Thymus (tissue), 11 donors: Measurements from ENCODE around the gene CRTAP. TPM values are rescaled to one million over a fixed set of nuclear protein-coding genes. Genes with fewer than 3 reads are reported as not detected.

Experiments used
- DNase-seq, 9 donors: peaks; one replicate each; pipeline ENCODE4 v3.0.0-alpha.2; 2013; ENCODE audit warnings: low spot score in 9 of 9, low read depth in 6 of 9, missing footprints in 1 of 9
- H3K27ac ChIP-seq, 2 donors: one replicate each; pipeline ENCODE4 v1.5.1; 2013; ENCODE audit warnings: control low read depth in 1 of 2, low read depth in 1 of 2, low read length in 1 of 2, mild to moderate bottlenecking in 1 of 2, moderate library complexity in 1 of 2
- H3K27me3 ChIP-seq, 2 donors: one replicate each; pipeline ENCODE4 v1.5.1; 2013; ENCODE audit warnings: low read length in 1 of 2; ENCODE audit not compliant: control insufficient read depth in 2 of 2, insufficient read depth in 1 of 2
- H3K36me3 ChIP-seq, 2 donors: one replicate each; pipeline ENCODE4 v1.5.1; 2013; ENCODE audit warnings: low read length in 1 of 2, mild to moderate bottlenecking in 1 of 2, moderate library complexity in 1 of 2; ENCODE audit not compliant: control insufficient read depth in 2 of 2, insufficient read depth in 2 of 2
- H3K4me1 ChIP-seq, 2 donors: one replicate each; pipeline ENCODE4 v1.5.1; 2013; ENCODE audit warnings: low read length in 2 of 2; ENCODE audit not compliant: control insufficient read depth in 2 of 2, insufficient read depth in 2 of 2
- H3K4me3 ChIP-seq, 2 donors: one replicate each; pipeline ENCODE4 v1.5.1; 2013; ENCODE audit warnings: low read length in 2 of 2, control low read depth in 1 of 2, mild to moderate bottlenecking in 1 of 2
- H3K9me3 ChIP-seq, 2 donors: one replicate each; pipeline ENCODE4 v1.5.1; 2013; ENCODE audit warnings: low read length in 1 of 2, mild to moderate bottlenecking in 1 of 2; ENCODE audit not compliant: control insufficient read depth in 2 of 2, insufficient read depth in 1 of 2
- WGBS: extraction: QIAGEN DNeasy Blood & Tissue Kit; methylation state at CpG from one replicate; pipeline ENCODE4 v1.1.7; 2013; 5-methylcytosine and 5-hydroxymethylcytosine counted together
- polyA plus RNA-seq: library from polyadenylated mRNA; stranded (reverse); fragments of 200-250 nt; gene quantifications from one replicate; pipeline ENCODE4 v1.2.3, GENCODE V29; 2013
- total RNA-seq: library from RNA; stranded (reverse); fragments of 120-200 nt; gene quantifications from one replicate; pipeline ENCODE4 v1.2.4, GENCODE V29; 2013
- donor health status: healthy.

The CRTAP gene
- total and polyA plus RNA-seq, 2 donors, result 21.6 to 38.6 TPM

DNA sequence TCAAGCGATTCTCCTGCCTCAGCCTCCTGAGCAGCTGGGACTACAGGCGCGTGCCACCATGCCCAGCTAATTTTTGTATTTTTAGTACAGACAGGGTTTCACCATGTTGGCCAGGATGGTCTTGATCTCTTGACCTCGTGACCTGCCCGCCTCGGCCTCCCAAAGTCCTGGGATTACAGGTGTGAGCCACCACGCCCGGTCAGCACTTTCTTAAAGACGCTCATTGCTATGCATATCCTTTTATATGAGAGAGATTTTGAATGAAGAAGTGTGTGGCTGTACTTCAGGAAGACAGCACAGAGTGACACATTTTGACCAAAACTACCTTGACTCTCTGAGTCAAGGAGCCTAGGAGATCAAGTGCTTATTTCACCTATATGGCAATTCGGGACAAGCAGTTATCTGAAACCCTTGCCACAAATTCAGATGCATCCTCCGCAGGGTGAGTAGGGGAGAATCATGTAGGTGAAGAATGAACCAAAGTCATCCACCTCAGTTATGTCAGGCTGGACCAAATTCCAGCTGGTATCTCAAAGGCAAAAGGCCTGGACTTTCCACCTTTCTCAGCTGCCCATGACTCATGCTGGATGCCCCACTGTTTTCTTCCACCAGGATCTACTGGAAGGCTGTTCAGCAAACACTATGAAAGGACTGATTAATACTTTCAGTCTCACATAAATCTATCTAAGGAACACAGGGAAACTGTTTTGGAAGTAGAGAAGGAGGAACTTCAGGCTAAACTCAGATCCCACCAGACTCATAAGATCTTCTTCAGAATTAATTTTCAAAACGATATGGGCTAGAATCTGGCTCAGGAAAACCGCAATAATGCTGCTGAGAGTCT lies 72.9 kb downstream of the CRTAP start:
- no peaks in the 10 kb centered on the region for H3K27me3 ChIP-seq
- H3K36me3 ChIP-seq, result no peaks in the 10 kb centered on the region
- H3K9me3 ChIP-seq, result no peaks in the 10 kb centered on the region
- no peak for DNase-seq
- WGBS, result 94% methylated on average over 13 of the region's 13 CpGs
- no peak overlapping the region for H3K27ac ChIP-seq
- H3K4me3 ChIP-seq, result no peak overlapping the region
- H3K4me1 ChIP-seq, result no peaks in the 10 kb centered on the region

DNA sequence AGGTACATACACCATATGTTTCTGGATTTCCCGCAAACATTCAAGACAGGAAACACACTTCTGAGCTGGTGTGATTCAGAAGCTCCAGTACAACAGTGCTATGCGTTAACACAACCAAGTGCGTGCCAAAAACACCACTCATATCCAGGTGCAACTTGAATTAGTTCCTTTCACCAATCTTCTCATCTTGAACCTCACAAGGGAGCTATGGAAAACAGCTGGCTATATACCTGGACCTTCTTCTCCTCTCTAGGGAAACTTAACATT lies 73.5 kb downstream of the CRTAP start:
- DNase-seq, result no peak
- WGBS, result 84% methylated on average over 3 of the region's 3 CpGs
- no peaks in the 10 kb centered on the region for H3K27me3 ChIP-seq
- H3K9me3 ChIP-seq, result no peaks in the 10 kb centered on the region
- no peaks in the 10 kb centered on the region for H3K4me1 ChIP-seq
- no peak overlapping the region for H3K4me3 ChIP-seq
- H3K27ac ChIP-seq, result no peak overlapping the region
- H3K36me3 ChIP-seq, result no peaks in the 10 kb centered on the region

DNA sequence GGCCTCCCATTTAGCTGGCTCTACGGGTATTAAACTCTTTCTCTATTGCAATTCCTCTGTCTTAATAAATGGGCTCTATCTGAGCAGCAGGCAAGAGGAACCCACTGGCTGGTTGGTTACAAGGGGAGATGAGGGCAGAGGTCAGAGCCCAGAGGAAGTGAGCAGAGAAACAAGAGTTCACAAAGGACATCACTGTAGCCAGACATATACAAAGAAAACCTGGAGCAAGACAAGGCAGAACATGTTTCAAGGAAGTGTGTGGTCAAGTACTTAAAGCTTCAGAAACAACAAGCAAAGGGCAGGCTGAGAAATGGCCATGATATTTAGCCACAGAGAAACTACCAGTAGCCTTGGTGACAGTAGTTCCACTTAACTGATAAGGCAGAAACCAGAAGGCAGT lies 80.5 kb downstream of the CRTAP start:
- H3K4me1 ChIP-seq, result no peaks in the 10 kb centered on the region
- no peak for DNase-seq
- 96% methylated on average over 1 of the region's 1 CpG for WGBS

DNA sequence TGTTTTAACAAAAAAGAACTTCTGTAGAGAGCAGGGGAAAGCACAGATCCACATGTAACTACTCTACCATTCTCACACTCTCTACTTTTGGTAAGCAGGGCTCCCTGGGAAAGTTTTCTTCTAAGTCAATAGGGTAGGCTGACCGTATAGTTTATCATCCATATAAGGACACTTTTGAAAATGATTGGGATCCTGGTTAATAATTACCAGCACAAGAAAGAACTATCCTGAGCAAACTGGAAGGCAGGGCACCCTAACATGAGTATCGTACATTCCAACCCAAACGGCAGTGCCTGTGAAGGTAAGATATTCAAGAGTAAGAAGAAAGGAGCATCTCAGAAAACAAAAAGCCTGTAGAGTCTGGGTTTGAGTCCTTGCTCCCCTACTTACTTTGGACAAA lies 82.7 kb downstream of the CRTAP start:
- 92% methylated on average over 3 of the region's 3 CpGs for WGBS
- Histone ChIP-seq H3K4me1 (no peaks in the 10 kb centered on the region), H3K4me3 (no peak overlapping the region), H3K27ac (no peak overlapping the region), H3K9me3 (no peaks in the 10 kb centered on the region), H3K36me3 (no peaks in the 10 kb centered on the region), H3K27me3 (no peaks in the 10 kb centered on the region)
- no peak for DNase-seq

More for the DNA sequence above, 80.5 kb downstream of the CRTAP start:
- H3K36me3 ChIP-seq, result no peaks in the 10 kb centered on the region
- H3K27ac ChIP-seq, result no peak overlapping the region
- H3K27me3 ChIP-seq, result no peaks in the 10 kb centered on the region
- H3K9me3 ChIP-seq, result no peaks in the 10 kb centered on the region
- no peak overlapping the region for H3K4me3 ChIP-seq

Other genes with a start within 250 kb of the CRTAP start
- 32.8 TPM for gene CCR4, start 162.4 kb upstream of the CRTAP start, total RNA-seq
- 27.9 TPM for gene CCR4, start 162.4 kb upstream of the CRTAP start, polyA plus RNA-seq
- gene GLB1, start 16.9 kb upstream of the CRTAP start, total RNA-seq, result 20.2 TPM
- 13.6 TPM for gene GLB1, start 16.9 kb upstream of the CRTAP start, polyA plus RNA-seq
- gene TMPPE, start 16.9 kb upstream of the CRTAP start, total RNA-seq, result 1.3 TPM
- gene TMPPE, start 16.9 kb upstream of the CRTAP start, polyA plus RNA-seq, result 0.25 TPM
- 0.14 TPM for gene SUSD5, start 104.8 kb downstream of the CRTAP start, total RNA-seq
- 2.5 TPM for gene SUSD5, start 104.8 kb downstream of the CRTAP start, polyA plus RNA-seq
- gene FBXL2, start 163.4 kb downstream of the CRTAP start, total RNA-seq, result 1.9 TPM
- gene FBXL2, start 163.4 kb downstream of the CRTAP start, polyA plus RNA-seq, result 3.9 TPM